HL-60 (cell line): ENCODE data around the gene COASY.
"Not testable (repeated sequence)": the region's sequence is repeated elsewhere in the genome, so short reads cannot be mapped to it uniquely, and the experiment has no call there.

ENCODE experiments used
- REST ChIP-seq: IDR thresholded peaks from 2 replicates; pipeline ENCODE4 v1.6.1; 2012; ENCODE audit warnings: low read depth; ENCODE audit not compliant: insufficient replicate concordance
- TF ChIP-seq, protein P1 (sequence below): IDR thresholded peaks from one replicate; pipeline ENCODE4 v1.5.1; 2011; ENCODE audit warnings: low read length, control low read depth, inconsistent platforms; ENCODE audit not compliant: insufficient read depth

DNA sequence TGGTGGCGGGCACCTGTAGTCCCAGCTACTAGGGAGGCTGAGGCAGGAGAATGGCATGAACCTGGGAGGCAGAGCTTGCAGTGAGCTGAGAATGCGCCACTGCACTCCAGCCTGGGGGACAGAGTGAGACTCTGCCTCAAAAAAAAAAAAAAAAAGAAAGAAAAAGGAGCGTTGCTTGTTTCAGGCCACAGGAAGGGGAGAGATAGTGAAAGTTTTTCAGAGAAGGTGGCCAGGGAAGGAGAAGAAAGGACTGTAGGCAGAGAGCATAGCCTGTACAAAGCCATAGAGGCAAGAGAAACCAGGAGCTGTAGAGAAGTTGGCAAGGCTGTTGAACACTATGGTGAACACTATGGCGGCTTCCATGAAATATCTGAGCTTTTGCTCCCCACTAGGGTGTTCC is 21.4 kb upstream of the COASY start:
- TF ChIP-seq, protein P1, sequence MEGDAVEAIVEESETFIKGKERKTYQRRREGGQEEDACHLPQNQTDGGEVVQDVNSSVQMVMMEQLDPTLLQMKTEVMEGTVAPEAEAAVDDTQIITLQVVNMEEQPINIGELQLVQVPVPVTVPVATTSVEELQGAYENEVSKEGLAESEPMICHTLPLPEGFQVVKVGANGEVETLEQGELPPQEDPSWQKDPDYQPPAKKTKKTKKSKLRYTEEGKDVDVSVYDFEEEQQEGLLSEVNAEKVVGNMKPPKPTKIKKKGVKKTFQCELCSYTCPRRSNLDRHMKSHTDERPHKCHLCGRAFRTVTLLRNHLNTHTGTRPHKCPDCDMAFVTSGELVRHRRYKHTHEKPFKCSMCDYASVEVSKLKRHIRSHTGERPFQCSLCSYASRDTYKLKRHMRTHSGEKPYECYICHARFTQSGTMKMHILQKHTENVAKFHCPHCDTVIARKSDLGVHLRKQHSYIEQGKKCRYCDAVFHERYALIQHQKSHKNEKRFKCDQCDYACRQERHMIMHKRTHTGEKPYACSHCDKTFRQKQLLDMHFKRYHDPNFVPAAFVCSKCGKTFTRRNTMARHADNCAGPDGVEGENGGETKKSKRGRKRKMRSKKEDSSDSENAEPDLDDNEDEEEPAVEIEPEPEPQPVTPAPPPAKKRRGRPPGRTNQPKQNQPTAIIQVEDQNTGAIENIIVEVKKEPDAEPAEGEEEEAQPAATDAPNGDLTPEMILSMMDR = not testable (repeated sequence)
- TF ChIP-seq REST = not testable (repeated sequence)
